ENCODE measurements around the gene CCDC30.

Gene CCDC30

GRCh38 chr1:42698081-42698813 lies 235.2 kb downstream of the CCDC30 start:
- no peak for DNase-seq

- no peak for DNase-seq
Observed at GRCh38 chr1:42700006-42700405, 236.9 kb downstream of the CCDC30 start.

GRCh38 chr1:42703888-42704464 lies 240.9 kb downstream of the CCDC30 start:
- no peak for DNase-seq
